GM12878 (cell line): ENCODE results near the gene CREB3L4. TPM values are rescaled to one million over a fixed set of nuclear protein-coding genes. Genes with fewer than 3 reads are reported as not detected.

Experiments
- ATF7 ChIP-seq: fragments of 450-650 bp; IDR thresholded peaks from 2 replicates; pipeline ENCODE4 v1.6.1; 2016; ENCODE audit warnings: low read depth, mild to moderate bottlenecking
- CBX3 ChIP-seq: fragments of 200-600 bp; sonication (generic); IDR thresholded peaks from 2 replicates; pipeline ENCODE4 v1.6.1; 2016; ENCODE audit warnings: low read depth, borderline replicate concordance
- CHD1 ChIP-seq: IDR thresholded peaks from 2 replicates; pipeline ENCODE4 v1.6.1; 2012; ENCODE audit warnings: low read depth, low read length, improper control_type of control experiment
- CREM ChIP-seq: IDR thresholded peaks from 2 replicates; pipeline ENCODE4 v1.6.1; 2014; ENCODE audit warnings: antibody characterized with exemption, low read depth
- FOS ChIP-seq: IDR thresholded peaks from 3 replicates; pipeline ENCODE4 v1.6.1; 2011; ENCODE audit warnings: borderline replicate concordance; ENCODE audit not compliant: insufficient read length; ENCODE audit errors: extremely low read depth
- HDGF ChIP-seq: fragments of 450-650 bp; IDR thresholded peaks from 2 replicates; pipeline ENCODE4 v1.6.1; 2016; ENCODE audit warnings: antibody characterized with exemption
- IKZF1 ChIP-seq: fragments of 450-650 bp; conservative IDR thresholded peaks from 2 replicates; pipeline ENCODE4 v1.6.1; 2017; ENCODE audit warnings: antibody characterized with exemption, mild to moderate bottlenecking
- KLF5 ChIP-seq: fragments of 450-650 bp; IDR thresholded peaks from 2 replicates; pipeline ENCODE4 v1.6.1; 2014; ENCODE audit warnings: mild to moderate bottlenecking; ENCODE audit not compliant: partially characterized antibody
- MXI1 ChIP-seq: fragments of 150-350 bp; IDR thresholded peaks from 2 replicates; pipeline ENCODE4 v1.6.1; 2011; ENCODE audit warnings: low read depth, mild to moderate bottlenecking, inconsistent platforms, low read length, improper control_type of control experiment
- NR2C1 ChIP-seq: fragments of 450-650 bp; IDR thresholded peaks from 2 replicates; pipeline ENCODE4 v1.6.1; 2017; ENCODE audit warnings: antibody characterized with exemption, mild to moderate bottlenecking, moderate library complexity
- SMAD1 ChIP-seq: fragments of 450-650 bp; IDR thresholded peaks from 2 replicates; pipeline ENCODE4 v1.6.1; 2018; ENCODE audit warnings: mild to moderate bottlenecking, low read depth; ENCODE audit not compliant: partially characterized antibody
- TAF1 ChIP-seq: IDR thresholded peaks from 2 replicates; pipeline ENCODE4 v1.6.1; 2011; ENCODE audit warnings: mild to moderate bottlenecking, low read depth, low read length, borderline replicate concordance
- TBL1XR1 ChIP-seq: IDR thresholded peaks from 2 replicates; pipeline ENCODE4 v1.6.1; 2012; ENCODE audit warnings: low read depth, low read length, improper control_type of control experiment
- ZBTB40 ChIP-seq: fragments of 450-650 bp; IDR thresholded peaks from 2 replicates; pipeline ENCODE4 v1.6.1; 2016; ENCODE audit warnings: mild to moderate bottlenecking, moderate library complexity, borderline replicate concordance
- ZNF217 ChIP-seq: fragments of 450-650 bp; IDR thresholded peaks from 2 replicates; pipeline ENCODE4 v1.6.1; 2017; ENCODE audit warnings: antibody characterized with exemption, mild to moderate bottlenecking
- ZNF622 ChIP-seq: fragments of 450-650 bp; IDR thresholded peaks from 2 replicates; pipeline ENCODE4 v1.6.1; 2017; ENCODE audit warnings: mild to moderate bottlenecking, inconsistent platforms
- ZZZ3 ChIP-seq: IDR thresholded peaks from 2 replicates; pipeline ENCODE4 v1.6.1; 2011; ENCODE audit warnings: low read depth; ENCODE audit not compliant: control insufficient read depth, insufficient read length
- polyA plus RNA-seq, 11 experiments: library from polyadenylated mRNA; depleted of rRNA in 4 of 11; unstranded in 6 of 11; stranded (reverse) in 5 of 11; fragments of >200 nt; fragmentation: Nextera tagmentation in 4 of 11; fragmentation: Illumina TruSeq in 1 of 11; extraction: Ambion mirVana in 4 of 11; extraction: Trizol in 1 of 11; gene quantifications; 1 replicate in 1 of 11; 2 replicates in 10 of 11; pipeline versions ENCODE4 v1.2.1 to v1.2.3, GENCODE V29; 2011 to 2016; ENCODE audit warnings: inconsistent platforms in 2 of 11, missing spikeins in 2 of 11, low read depth in 1 of 11
- total RNA-seq, 4 experiments: library from RNA; depleted of rRNA in 3 of 4; stranded (reverse); fragments of >200 nt in 3 of 4; fragmentation: Illumina TruSeq in 1 of 4; extraction: Trizol in 1 of 4; gene quantifications; 2 replicates each; pipeline versions ENCODE4 v1.2.1 to v1.2.3, GENCODE V29; 2013 to 2021
- TF ChIP-seq, protein P1 (sequence below): fragments of 450-650 bp; formaldehyde crosslinking; IDR thresholded peaks from 2 replicates; pipeline ENCODE4 v1.5.0; 2022; ENCODE audit warnings: mild to moderate bottlenecking, missing genetic modification characterization
- TF ChIP-seq, protein P2 (sequence below): fragments of 450-650 bp; IDR thresholded peaks from 2 replicates; pipeline ENCODE4 v1.6.1; 2016; ENCODE audit warnings: mild to moderate bottlenecking
- TF ChIP-seq, protein P3 (sequence below): IDR thresholded peaks from 2 replicates; pipeline ENCODE4 v1.6.1; 2011; ENCODE audit warnings: mild to moderate bottlenecking, low read depth, low read length, moderate library complexity; ENCODE audit not compliant: insufficient replicate concordance

CREB3L4 gene
- total and polyA plus RNA-seq, 10 of the 15 experiments (the other 5 are each of a cell fraction or from before 2014, with no cell fraction given): 9.7 to 14.0 (median 12.1) TPM

GRCh38 chr1:153945795-153946621 is 21.7 kb upstream of the CREB3L4 start (continued):
- TF ChIP-seq, protein P1, sequence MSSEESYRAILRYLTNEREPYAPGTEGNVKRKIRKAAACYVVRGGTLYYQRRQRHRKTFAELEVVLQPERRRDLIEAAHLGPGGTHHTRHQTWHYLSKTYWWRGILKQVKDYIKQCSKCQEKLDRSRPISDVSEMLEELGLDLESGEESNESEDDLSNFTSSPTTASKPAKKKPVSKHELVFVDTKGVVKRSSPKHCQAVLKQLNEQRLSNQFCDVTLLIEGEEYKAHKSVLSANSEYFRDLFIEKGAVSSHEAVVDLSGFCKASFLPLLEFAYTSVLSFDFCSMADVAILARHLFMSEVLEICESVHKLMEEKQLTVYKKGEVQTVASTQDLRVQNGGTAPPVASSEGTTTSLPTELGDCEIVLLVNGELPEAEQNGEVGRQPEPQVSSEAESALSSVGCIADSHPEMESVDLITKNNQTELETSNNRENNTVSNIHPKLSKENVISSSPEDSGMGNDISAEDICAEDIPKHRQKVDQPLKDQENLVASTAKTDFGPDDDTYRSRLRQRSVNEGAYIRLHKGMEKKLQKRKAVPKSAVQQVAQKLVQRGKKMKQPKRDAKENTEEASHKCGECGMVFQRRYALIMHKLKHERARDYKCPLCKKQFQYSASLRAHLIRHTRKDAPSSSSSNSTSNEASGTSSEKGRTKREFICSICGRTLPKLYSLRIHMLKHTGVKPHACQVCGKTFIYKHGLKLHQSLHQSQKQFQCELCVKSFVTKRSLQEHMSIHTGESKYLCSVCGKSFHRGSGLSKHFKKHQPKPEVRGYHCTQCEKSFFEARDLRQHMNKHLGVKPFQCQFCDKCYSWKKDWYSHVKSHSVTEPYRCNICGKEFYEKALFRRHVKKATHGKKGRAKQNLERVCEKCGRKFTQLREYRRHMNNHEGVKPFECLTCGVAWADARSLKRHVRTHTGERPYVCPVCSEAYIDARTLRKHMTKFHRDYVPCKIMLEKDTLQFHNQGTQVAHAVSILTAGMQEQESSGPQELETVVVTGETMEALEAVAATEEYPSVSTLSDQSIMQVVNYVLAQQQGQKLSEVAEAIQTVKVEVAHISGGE (CRISPR knock-in tag): peak; percentile 26; the same call in 1 of the 2 replicates
- TF ChIP-seq CHD1 (no peak), ZZZ3 (no peak), NR2C1 (peak; percentile 58), ZBTB40 (peak; percentile 28; the same call in 1 of the 2 replicates), TBL1XR1 (peak; percentile 81), MXI1 (peak; percentile 91; the same call in 1 of the 2 replicates), TAF1 (peak; percentile 29; the same call in 1 of the 2 replicates), SMAD1 (no peak), FOS (no peak), CBX3 (no peak), ZNF217 (peak; percentile 57), CREM (no peak; the same call in 1 of the 2 replicates), ZNF622 (no peak), KLF5 (peak; percentile 24), IKZF1 (peak; percentile 96), HDGF (peak; percentile 81; the same call in 1 of the 2 replicates), ATF7 (no peak)
- TF ChIP-seq, protein P2, sequence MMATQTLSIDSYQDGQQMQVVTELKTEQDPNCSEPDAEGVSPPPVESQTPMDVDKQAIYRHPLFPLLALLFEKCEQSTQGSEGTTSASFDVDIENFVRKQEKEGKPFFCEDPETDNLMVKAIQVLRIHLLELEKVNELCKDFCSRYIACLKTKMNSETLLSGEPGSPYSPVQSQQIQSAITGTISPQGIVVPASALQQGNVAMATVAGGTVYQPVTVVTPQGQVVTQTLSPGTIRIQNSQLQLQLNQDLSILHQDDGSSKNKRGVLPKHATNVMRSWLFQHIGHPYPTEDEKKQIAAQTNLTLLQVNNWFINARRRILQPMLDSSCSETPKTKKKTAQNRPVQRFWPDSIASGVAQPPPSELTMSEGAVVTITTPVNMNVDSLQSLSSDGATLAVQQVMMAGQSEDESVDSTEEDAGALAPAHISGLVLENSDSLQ: peak; percentile 90
- TF ChIP-seq, protein P3, sequence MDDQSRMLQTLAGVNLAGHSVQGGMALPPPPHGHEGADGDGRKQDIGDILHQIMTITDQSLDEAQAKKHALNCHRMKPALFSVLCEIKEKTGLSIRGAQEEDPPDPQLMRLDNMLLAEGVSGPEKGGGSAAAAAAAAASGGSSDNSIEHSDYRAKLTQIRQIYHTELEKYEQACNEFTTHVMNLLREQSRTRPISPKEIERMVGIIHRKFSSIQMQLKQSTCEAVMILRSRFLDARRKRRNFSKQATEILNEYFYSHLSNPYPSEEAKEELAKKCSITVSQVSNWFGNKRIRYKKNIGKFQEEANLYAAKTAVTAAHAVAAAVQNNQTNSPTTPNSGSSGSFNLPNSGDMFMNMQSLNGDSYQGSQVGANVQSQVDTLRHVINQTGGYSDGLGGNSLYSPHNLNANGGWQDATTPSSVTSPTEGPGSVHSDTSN: peak; percentile 78
